DOHH2 (cell line): ENCODE measurements around the gene WLS.

Experiments used
- H3F3A ChIP-seq: fragments of 200-600 bp; sonication (generic), shearing (Covaris generic); 2 replicates; pipeline ENCODE4 v1.6.0; 2016; ENCODE audit warnings: antibody characterized with exemption, mild to moderate bottlenecking; ENCODE audit not compliant: control insufficient read depth, insufficient read depth
- H3K27ac ChIP-seq: fragments of 200-600 bp; sonication (generic); 2 replicates; pipeline ENCODE4 v1.5.1; 2014; ENCODE audit warnings: low read depth, mild to moderate bottlenecking, low read length, moderate library complexity
- H3K27me3 ChIP-seq: fragments of 200-600 bp; sonication (generic); 2 replicates; pipeline ENCODE4 v1.6.1; 2014; ENCODE audit warnings: mild to moderate bottlenecking, low read length, mixed read lengths; ENCODE audit not compliant: control insufficient read depth
- H3K36me3 ChIP-seq: fragments of 200-600 bp; sonication (generic); 2 replicates; pipeline ENCODE4 v1.6.1; 2014; ENCODE audit warnings: mild to moderate bottlenecking, low read length, moderate library complexity, mixed read lengths; ENCODE audit not compliant: control insufficient read depth
- H3K4me1 ChIP-seq: fragments of 200-600 bp; sonication (generic); 2 replicates; pipeline ENCODE4 v1.6.1; 2014; ENCODE audit warnings: mild to moderate bottlenecking, low read length, mixed read lengths; ENCODE audit not compliant: control insufficient read depth
- H3K4me2 ChIP-seq: fragments of 200-600 bp; sonication (generic); 2 replicates; pipeline ENCODE4 v1.6.0; 2014; ENCODE audit warnings: mild to moderate bottlenecking, low read length, moderate library complexity
- H3K4me3 ChIP-seq: fragments of 200-600 bp; sonication (generic); 2 replicates; pipeline ENCODE4 v1.5.1; 2014; ENCODE audit warnings: mild to moderate bottlenecking, low read length, mixed read lengths
- H3K79me2 ChIP-seq: fragments of 200-600 bp; sonication (generic); 2 replicates; pipeline ENCODE4 v1.6.1; 2014; ENCODE audit warnings: mild to moderate bottlenecking, low read length, mixed read lengths; ENCODE audit not compliant: control insufficient read depth
- H3K9me2 ChIP-seq: fragments of 200-600 bp; sonication (generic); replicated peaks from 2 replicates; pipeline ENCODE4 v1.6.1; 2014; ENCODE audit warnings: mild to moderate bottlenecking, low read length, mixed read lengths; ENCODE audit not compliant: control insufficient read depth
- H3K9me3 ChIP-seq: fragments of 200-600 bp; sonication (generic); 2 replicates; pipeline ENCODE4 v1.6.1; 2014; ENCODE audit warnings: antibody characterized with exemption, low read length, mixed read lengths; ENCODE audit not compliant: control insufficient read depth, insufficient read depth
- H4K20me1 ChIP-seq: fragments of 200-600 bp; sonication (generic); 2 replicates; pipeline ENCODE4 v1.6.0; 2014; ENCODE audit warnings: low read depth, mild to moderate bottlenecking, antibody characterized with exemption, low read length, moderate library complexity; ENCODE audit not compliant: control insufficient read depth, insufficient read depth
- CTCF ChIP-seq: fragments of 200-600 bp; sonication (generic); IDR thresholded peaks from one replicate; pipeline ENCODE4 v1.5.1; 2014; ENCODE audit warnings: antibody characterized with exemption, mild to moderate bottlenecking, low read depth, low read length; ENCODE audit not compliant: poor library complexity, severe bottlenecking
- EZH2phosphoT487 ChIP-seq: fragments of 200-600 bp; sonication (generic); IDR thresholded peaks from 2 replicates; pipeline ENCODE4 v1.6.1; 2017; ENCODE audit warnings: borderline replicate concordance, mild to moderate bottlenecking, antibody characterized with exemption, low read length, moderate library complexity, mixed read lengths

WLS gene

DNA sequence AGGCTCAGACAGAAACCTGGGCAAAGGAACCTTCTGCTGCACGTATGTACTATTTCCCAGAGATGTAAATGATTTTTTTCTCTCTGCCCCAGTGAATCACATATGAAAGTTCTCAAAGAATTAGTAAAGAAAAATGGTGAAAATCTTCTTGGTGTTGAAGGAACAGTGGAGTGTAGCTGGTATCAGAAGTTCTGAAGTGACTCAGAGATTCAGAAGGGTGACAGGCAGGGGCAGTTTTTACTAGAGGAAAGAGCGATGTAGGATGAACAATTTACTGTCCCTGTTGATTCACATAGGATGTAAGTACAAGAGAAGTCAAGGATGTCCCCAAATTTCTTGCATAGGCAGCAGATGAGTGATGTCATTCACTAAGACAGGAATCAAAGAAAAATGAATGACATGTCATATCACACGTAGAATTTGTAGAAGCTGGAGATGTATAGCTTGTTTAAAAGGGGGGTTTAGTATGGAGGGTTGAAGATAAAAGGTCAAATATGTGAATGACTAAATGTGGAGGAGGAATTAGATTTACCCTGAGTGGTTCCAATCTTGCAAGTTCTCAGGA, 26.4 kb downstream of the WLS start:
- Histone ChIP-seq H3K9me2 (no peaks in the 10 kb centered on the region), H4K20me1 (no peaks in the 10 kb centered on the region), H3F3A (no peaks in the 10 kb centered on the region), H3K4me3 (no peak overlapping the region), H3K79me2 (no peaks in the 10 kb centered on the region), H3K27ac (no peak overlapping the region), H3K36me3 (no peaks in the 10 kb centered on the region), H3K4me2 (no peak overlapping the region), H3K9me3 (no peaks in the 10 kb centered on the region), H3K4me1 (no peaks in the 10 kb centered on the region), H3K27me3 (no peaks in the 10 kb centered on the region)
- TF ChIP-seq EZH2phosphoT487 (no peak), CTCF (no peak)

GRCh38 chr1:68204977-68205630, 27.2 kb downstream of the WLS start:
- Histone ChIP-seq H3K4me3 (no peak overlapping the region), H3F3A (no peaks in the 10 kb centered on the region), H3K27me3 (no peaks in the 10 kb centered on the region), H4K20me1 (no peaks in the 10 kb centered on the region), H3K27ac (no peak overlapping the region), H3K36me3 (no peaks in the 10 kb centered on the region), H3K9me3 (no peaks in the 10 kb centered on the region), H3K4me2 (no peak overlapping the region), H3K4me1 (no peaks in the 10 kb centered on the region), H3K9me2 (no peaks in the 10 kb centered on the region), H3K79me2 (no peaks in the 10 kb centered on the region)
- no peak for TF ChIP-seq EZH2phosphoT487
- TF ChIP-seq CTCF = no peak

DNA sequence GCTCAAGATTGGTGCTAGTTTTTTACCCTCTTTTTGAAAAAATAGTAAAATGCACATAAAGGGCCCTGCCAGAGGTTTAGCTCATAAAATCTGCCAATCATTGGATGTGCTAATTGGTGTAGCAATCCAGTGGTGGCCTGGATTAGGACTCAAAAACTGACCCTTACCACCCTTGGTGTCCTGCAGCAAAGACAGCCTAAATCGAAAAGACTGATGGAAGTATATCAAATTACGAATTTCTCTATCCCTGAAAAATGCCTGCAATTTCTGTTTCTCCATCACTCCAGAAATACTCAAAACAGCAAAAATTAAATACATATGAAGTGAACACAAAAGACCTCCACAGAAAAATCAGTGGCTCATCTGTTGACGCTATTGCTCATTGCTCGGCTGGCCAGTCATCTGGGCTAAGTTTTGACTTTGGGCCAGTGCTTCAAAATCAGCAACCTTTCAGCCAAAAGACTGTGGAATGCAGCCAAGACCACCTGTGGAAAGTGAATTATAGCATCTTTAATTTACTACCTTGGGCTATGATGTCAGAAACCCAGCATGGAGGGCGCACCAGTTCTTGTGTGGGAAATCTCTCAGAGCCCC, 30.0 kb downstream of the WLS start:
- no peaks in the 10 kb centered on the region for H4K20me1 ChIP-seq
- H3K4me1 ChIP-seq = no peaks in the 10 kb centered on the region
- TF ChIP-seq CTCF = no peak
- H3K4me3 ChIP-seq = no peak overlapping the region
- no peaks in the 10 kb centered on the region for H3K36me3 ChIP-seq
- H3K9me3 ChIP-seq = no peaks in the 10 kb centered on the region
- H3K27ac ChIP-seq = no peak overlapping the region
- H3K4me2 ChIP-seq = no peak overlapping the region
- H3F3A ChIP-seq = no peaks in the 10 kb centered on the region
- no peaks in the 10 kb centered on the region for H3K9me2 ChIP-seq
- H3K27me3 ChIP-seq = no peaks in the 10 kb centered on the region
- no peaks in the 10 kb centered on the region for H3K79me2 ChIP-seq
